ENCODE results near the gene ICA1. TPM values are rescaled to one million over a fixed set of nuclear protein-coding genes. Genes with fewer than 3 reads are reported as not detected.
A peak's percentile ranks its signal among the peaks of the same experiment; 100 is the strongest.

Gene ICA1
- total and polyA plus RNA-seq, 2 of the 4 experiments (the other 2 are of a cell fraction), result not detected

- in situ Hi-C loops (cut with MboI; ENCODE audit: low sequenced_read_pairs), result no loop called here
- POLR2A ChIA-PET (ENCODE audit: unreplicated experiment), result no interaction called here
- H2AK9ac ChIP-seq (replicated peaks; ENCODE audit: low read depth, low read length, poor library complexity), result no peak overlapping the region
- no peak overlapping the region for H4K5ac ChIP-seq (ENCODE audit: low read depth, low read length)
- DNase-seq (no peak), ATAC-seq (ENCODE audit: low read depth) (no peak)
- no peaks in the 10 kb centered on the region for H3K79me1 ChIP-seq (ENCODE audit: low read depth in 1 of 2, low read length in 2 of 2)
- no peak overlapping the region for H2BK120ac ChIP-seq (ENCODE audit: low read depth, low read length)
- H3K4me2 ChIP-seq (ENCODE audit: low read depth, low read length), result no peak overlapping the region
- no peaks in the 10 kb centered on the region for H3K36me3 ChIP-seq (ENCODE audit: control insufficient read depth, insufficient read depth, low read length)
- no peaks in the 10 kb centered on the region for H3K4me1 ChIP-seq (ENCODE audit: control insufficient read depth, insufficient read depth, low read length)
- no peak overlapping the region for H3K4ac ChIP-seq (ENCODE audit: low read depth, low read length)
- no peak overlapping the region for H2AFZ ChIP-seq (replicated peaks; ENCODE audit: low read length, poor library complexity)
- no peaks in the 10 kb centered on the region for H3K27me3 ChIP-seq (ENCODE audit: control insufficient read depth, insufficient read depth, low read length)
- H3K23ac ChIP-seq (ENCODE audit: low read depth, low read length), result no peak overlapping the region
- H4K91ac ChIP-seq (ENCODE audit: insufficient read depth, low read depth, low read length), result no peak overlapping the region
- intact Hi-C loops (cut with micrococcal nuclease), result no loop called here
- no peaks in the 10 kb centered on the region for H3K9me3 ChIP-seq (ENCODE audit: control insufficient read depth, insufficient read depth, low read length)
- no peak overlapping the region for H2BK15ac ChIP-seq (ENCODE audit: low read depth, low read length)
- H2AK5ac ChIP-seq (ENCODE audit: low read depth, low read length), result no peak overlapping the region
- H3K14ac ChIP-seq (replicated peaks; ENCODE audit: low read depth, low read length), result no peak overlapping the region
- H3K18ac ChIP-seq (ENCODE audit: low read depth, low read length), result no peak overlapping the region
- H3K4me3 ChIP-seq (ENCODE audit: insufficient read depth, low read depth, low read length), result no peak overlapping the region
- no peak overlapping the region for H3K9ac ChIP-seq (ENCODE audit: low read depth, low read length)
- H2BK20ac ChIP-seq (ENCODE audit: low read depth, low read length), result no peak overlapping the region
- H2BK5ac ChIP-seq (ENCODE audit: low read depth, low read length, poor library complexity, severe bottlenecking), result no peak overlapping the region
- no peak overlapping the region for H3K27ac ChIP-seq (ENCODE audit: insufficient read depth, low read length)
- no peaks in the 10 kb centered on the region for H4K20me1 ChIP-seq (ENCODE audit: insufficient read depth, low read length)
- H4K8ac ChIP-seq (ENCODE audit: low read depth in 2 of 2, low read length in 2 of 2), result no peak overlapping the region
- no CpG with 5 or more reads among the region's 2 CpGs for WGBS, 2 experiments (ENCODE audit: extremely low coverage in 2 of 2, insufficient read length in 1 of 2)
- BruUV-seq (replicated peaks), result no TSS peak
- CTCF ChIA-PET, result no interaction called here
- H3K56ac ChIP-seq (ENCODE audit: extremely low read depth, insufficient read depth, low read length), result no peak overlapping the region
- peaks cover 3% of the 10 kb centered on the region; the same call in 1 of the 2 replicates for H3K9me1 ChIP-seq (ENCODE audit: insufficient read depth, low read length)
- dilution Hi-C loops (cut with HindIII; ENCODE audit: low sequenced_read_pairs, unreplicated experiment), result no loop called here
- peak; percentile 51 for TF ChIP-seq MAFK (IDR thresholded peaks at IDR 0.05; ENCODE audit: low read depth, low read length)
- TF ChIP-seq RFX5 (IDR thresholded peaks at IDR 0.05; ENCODE audit: low read depth, low read length), result no peak
Observed at GRCh38 chr7:8159595-8159994, 102.4 kb downstream of the ICA1 start.

Measured in IMR-90 (cell line).